ENCODE measurements around the gene LYPD6B.
A peak's percentile ranks its signal among the peaks of the same experiment; 100 is the strongest.

Gene LYPD6B

GRCh38 chr2:149145314-149146295 is 107.1 kb downstream of the LYPD6B start:
- no peak overlapping the region for H3K4me3 ChIP-seq (ENCODE audit: low read length)
- no peak for TF ChIP-seq CTCF (conservative IDR thresholded peaks at IDR 0.05; ENCODE audit: low read length)
- DNase-seq (ENCODE audit: low read depth): peak; percentile 71

DNA sequence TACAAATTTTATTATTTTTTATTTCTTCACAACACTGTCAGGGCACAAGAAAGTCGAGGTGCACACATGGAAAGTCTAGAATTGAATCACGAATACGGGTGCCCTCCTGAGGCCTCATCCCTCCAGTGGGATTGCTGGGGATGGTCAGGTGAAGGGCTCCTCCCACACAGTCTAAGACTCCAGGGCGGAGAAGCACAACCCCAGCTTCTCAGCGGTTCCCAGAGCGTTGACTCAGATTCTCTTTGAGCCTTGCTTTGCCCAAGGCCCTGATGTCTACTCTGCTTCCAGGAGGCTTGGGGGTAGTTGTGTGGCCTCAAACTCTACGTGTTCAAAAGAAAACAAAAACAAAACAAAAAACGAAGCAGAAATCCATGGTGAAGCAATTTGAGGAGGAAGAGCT is 108.4 kb downstream of the LYPD6B start:
- no peak for TF ChIP-seq CTCF (conservative IDR thresholded peaks at IDR 0.05; ENCODE audit: low read length)
- no peak for DNase-seq (ENCODE audit: low read depth)
- no peak overlapping the region for H3K4me3 ChIP-seq (ENCODE audit: low read length)

DNA sequence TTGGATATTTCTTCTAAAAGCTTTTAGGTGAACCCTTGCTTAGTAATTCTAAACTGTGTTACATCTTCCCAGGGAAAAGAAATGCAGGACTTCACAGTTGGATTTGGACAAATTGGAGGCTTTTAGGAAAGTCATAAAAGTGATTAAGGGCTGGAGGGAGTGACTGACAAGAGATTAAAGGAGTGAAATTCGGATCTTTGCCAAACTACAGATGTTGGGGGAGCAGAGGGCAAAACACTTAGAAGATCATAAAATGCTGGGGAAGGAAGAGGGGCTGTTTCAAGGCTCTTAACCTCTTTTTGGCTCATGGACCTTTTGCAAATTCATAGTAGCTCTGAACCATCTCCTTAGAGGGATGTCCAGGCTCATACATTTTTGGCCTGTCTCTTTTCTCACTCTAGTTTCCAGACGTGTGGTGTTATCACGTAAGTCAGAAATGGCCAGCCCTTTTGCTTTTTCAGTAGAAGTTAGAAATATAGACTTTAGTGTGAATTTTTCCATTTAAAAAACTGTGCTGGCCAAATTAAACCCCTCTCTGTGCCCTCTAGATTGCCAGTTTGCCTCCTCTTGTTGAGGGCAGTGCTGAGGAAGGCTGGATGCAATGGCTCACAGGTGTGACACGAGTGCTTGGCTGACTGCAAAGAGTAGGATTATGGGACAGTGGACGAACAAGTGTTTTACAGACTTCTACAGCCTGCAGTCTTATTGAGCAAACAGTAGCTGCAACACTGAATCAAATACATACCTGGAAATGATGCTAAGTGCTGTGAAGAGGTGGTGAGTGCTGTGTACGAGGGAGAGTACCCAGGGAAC is 109.9 kb downstream of the LYPD6B start:
- DNase-seq (ENCODE audit: low read depth): no peak
- no peak overlapping the region for H3K4me3 ChIP-seq (ENCODE audit: low read length)
- no peak for TF ChIP-seq CTCF (conservative IDR thresholded peaks at IDR 0.05; ENCODE audit: low read length)

DNA sequence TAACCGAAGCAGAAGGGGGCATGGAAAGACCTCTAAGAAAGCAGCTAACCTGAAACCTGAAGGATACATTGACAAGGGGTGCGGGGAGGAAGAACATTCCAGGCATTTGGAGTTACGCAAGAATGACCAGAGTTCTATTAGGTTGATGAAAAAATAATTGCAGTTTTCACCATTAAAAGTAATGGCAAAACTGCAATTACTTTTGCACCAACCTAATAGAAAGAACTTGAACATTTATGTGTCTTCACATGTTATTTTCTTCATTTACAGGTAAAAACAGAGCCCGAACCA is 110.5 kb downstream of the LYPD6B start:
- no peak for TF ChIP-seq CTCF (conservative IDR thresholded peaks at IDR 0.05; ENCODE audit: low read length)
- no peak overlapping the region for H3K4me3 ChIP-seq (ENCODE audit: low read length)
- DNase-seq (ENCODE audit: low read depth): no peak

- TF ChIP-seq CTCF (conservative IDR thresholded peaks at IDR 0.05; ENCODE audit: low read length): no peak
- no peak overlapping the region for H3K4me3 ChIP-seq (ENCODE audit: low read length)
- DNase-seq (ENCODE audit: low read depth): peak; percentile 67
Measured at GRCh38 chr2:149152469-149152953, 114.0 kb downstream of the LYPD6B start.

DNA sequence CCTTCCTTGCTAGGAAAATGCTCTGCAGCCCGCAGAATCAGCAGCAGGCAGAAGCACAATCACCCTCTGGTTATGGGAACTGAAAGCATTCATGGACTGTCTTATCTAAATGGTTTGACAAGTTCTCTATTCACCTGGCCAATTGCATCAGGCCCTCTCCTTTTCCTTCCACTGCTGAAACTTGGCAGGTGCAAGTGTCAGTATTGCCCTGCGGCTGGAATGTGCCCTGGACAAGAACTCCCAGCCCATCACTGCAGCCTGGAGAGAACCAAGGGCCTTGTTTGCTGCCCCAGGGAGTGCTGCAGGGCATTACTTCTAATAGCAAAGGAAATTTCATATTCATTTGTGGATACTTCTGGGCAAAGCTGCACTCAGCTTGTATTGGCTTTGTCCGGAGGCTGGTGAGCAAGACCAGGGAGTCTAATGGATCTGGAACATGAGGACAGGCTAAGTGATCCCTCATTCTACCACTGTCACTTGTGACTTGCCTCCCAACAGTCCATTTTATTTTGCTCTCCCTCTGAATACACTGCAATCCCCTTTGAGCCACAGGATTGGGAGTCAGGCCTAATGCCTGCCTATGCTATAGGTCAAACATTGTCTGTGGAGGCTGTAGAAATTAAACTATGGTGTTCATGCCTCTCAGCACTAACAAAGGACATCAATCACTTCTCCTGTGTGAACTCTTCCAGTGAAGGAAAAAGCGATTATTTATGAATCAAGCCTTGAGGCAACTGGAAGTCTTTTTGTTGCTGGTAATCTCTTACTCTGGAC is 116.9 kb downstream of the LYPD6B start:
- no peak for DNase-seq (ENCODE audit: low read depth)
- no peak for TF ChIP-seq CTCF (conservative IDR thresholded peaks at IDR 0.05; ENCODE audit: low read length)

More for the DNA sequence above, 116.9 kb downstream of the LYPD6B start:
- H3K4me3 ChIP-seq (ENCODE audit: low read length): no peak overlapping the region

Measured in AG10803 (cell line).